Endothelial cell (in vitro differentiated cells): ENCODE results near the gene HDAC4. TPM values are rescaled to one million over a fixed set of nuclear protein-coding genes. Genes with fewer than 3 reads are reported as not detected.

Source experiments
- DNase-seq: peaks from one replicate; pipeline ENCODE4 v3.0.0; 2021; ENCODE audit warnings: low spot score
- H3K27ac Mint-ChIP-seq: one replicate; pipeline ENCODE4 v1.8.0; 2021; ENCODE audit warnings: mixed read lengths, inconsistent platforms; ENCODE audit not compliant: unreplicated experiment
- H3K27me3 Mint-ChIP-seq: one replicate; pipeline ENCODE4 v1.8.0; 2021; ENCODE audit warnings: mild to moderate bottlenecking, moderate library complexity, mixed read lengths, inconsistent platforms; ENCODE audit not compliant: unreplicated experiment
- H3K36me3 Mint-ChIP-seq: one replicate; pipeline ENCODE4 v1.8.0; 2021; ENCODE audit warnings: mild to moderate bottlenecking, low read depth, mixed read lengths, inconsistent platforms; ENCODE audit not compliant: unreplicated experiment
- H3K4me1 Mint-ChIP-seq: one replicate; pipeline ENCODE4 v1.8.0; 2021; ENCODE audit warnings: mild to moderate bottlenecking, mixed read lengths, inconsistent platforms; ENCODE audit not compliant: unreplicated experiment
- H3K4me3 Mint-ChIP-seq: one replicate; pipeline ENCODE4 v1.8.0; 2021; ENCODE audit warnings: mild to moderate bottlenecking, mixed read lengths, inconsistent platforms; ENCODE audit not compliant: unreplicated experiment
- H3K9me3 Mint-ChIP-seq: one replicate; pipeline ENCODE4 v1.8.0; 2021; ENCODE audit warnings: mixed read lengths, inconsistent platforms; ENCODE audit not compliant: unreplicated experiment
- total RNA-seq: library from RNA; stranded (reverse); fragmentation: NEBNext Ultra II Directional; extraction: Animal tissue kit (Norgen Biotek cat#: 25700); gene quantifications from one replicate; pipeline ENCODE4 v1.2.1, GENCODE V29; 2021; ENCODE audit not compliant: unreplicated experiment
- TF ChIP-seq, protein P1 (sequence below): fragments of 200-600 bp; sonication (generic); IDR thresholded peaks from one replicate; pipeline ENCODE4 v1.5.0; 2021; ENCODE audit warnings: antibody characterized with exemption; ENCODE audit not compliant: unreplicated experiment

HDAC4 gene
- total RNA-seq, 1 donor from 2014 or later = 26.0 TPM

DNA sequence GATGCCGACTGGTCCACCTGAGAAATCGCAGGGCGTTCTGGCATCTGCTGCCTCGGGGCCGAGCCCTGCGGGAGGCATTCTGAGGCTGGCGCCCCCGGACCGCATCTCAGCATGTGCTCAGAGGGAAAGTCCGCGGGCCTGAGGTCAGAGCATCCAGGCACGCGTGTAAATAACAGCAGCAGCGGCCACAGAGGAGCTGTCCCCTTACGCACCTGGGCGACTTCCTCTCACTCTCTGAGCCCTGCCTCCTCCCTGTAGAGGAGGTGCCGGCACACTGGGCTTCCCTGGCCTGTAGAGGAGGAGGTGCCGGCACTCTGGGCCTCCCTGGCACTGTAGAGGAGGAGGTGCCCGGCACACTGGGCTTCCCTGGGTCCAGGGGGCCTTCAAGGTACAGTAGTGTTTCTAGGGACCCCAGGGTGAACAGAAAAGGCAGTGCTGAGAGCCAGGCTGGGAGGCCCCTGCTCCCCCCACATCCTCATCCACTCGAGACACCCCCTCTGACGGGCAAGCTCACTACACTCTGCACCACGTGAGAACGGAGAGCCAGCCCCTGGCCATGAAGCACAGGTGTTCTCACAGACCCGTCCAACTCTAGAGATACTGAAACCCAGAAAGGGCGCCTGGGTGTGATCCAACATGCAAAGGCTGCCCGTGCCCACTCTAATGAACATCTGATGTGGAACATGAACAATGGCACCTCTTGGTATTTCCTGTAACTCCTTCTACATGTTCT lies 263.5 kb downstream of the HDAC4 start:
- H3K27ac Mint-ChIP-seq = no peak overlapping the region
- peaks cover 30% of the 10 kb centered on the region for H3K36me3 Mint-ChIP-seq

DNA sequence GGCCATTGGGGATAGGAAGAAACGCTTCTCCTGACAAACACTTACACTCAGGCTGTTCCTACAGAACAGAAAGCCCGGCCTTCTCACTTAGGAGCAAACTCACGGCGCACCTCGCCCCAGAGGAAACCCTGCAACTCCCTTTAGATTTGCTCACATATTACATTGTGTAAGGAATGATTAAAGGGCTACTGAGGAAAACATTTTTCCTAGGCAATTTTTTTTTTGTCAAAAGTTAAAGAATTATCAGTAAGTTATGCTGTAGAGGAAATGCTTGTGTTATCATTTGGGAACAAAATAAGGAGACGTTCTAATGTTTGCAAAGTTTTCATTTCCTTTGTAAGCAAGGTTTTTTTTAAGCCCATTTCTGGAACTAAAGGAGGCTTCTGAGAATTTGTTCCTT lies 264.1 kb downstream of the HDAC4 start:
- no peak for DNase-seq
- no peaks in the 10 kb centered on the region for H3K9me3 Mint-ChIP-seq
- no peak overlapping the region for H3K4me3 Mint-ChIP-seq
- H3K27ac Mint-ChIP-seq = no peak overlapping the region
- H3K27me3 Mint-ChIP-seq = no peaks in the 10 kb centered on the region
- TF ChIP-seq, protein P1, sequence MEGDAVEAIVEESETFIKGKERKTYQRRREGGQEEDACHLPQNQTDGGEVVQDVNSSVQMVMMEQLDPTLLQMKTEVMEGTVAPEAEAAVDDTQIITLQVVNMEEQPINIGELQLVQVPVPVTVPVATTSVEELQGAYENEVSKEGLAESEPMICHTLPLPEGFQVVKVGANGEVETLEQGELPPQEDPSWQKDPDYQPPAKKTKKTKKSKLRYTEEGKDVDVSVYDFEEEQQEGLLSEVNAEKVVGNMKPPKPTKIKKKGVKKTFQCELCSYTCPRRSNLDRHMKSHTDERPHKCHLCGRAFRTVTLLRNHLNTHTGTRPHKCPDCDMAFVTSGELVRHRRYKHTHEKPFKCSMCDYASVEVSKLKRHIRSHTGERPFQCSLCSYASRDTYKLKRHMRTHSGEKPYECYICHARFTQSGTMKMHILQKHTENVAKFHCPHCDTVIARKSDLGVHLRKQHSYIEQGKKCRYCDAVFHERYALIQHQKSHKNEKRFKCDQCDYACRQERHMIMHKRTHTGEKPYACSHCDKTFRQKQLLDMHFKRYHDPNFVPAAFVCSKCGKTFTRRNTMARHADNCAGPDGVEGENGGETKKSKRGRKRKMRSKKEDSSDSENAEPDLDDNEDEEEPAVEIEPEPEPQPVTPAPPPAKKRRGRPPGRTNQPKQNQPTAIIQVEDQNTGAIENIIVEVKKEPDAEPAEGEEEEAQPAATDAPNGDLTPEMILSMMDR = no peak
- H3K36me3 Mint-ChIP-seq = peaks cover 30% of the 10 kb centered on the region
- H3K4me1 Mint-ChIP-seq = no peaks in the 10 kb centered on the region

More for the DNA sequence above, 263.5 kb downstream of the HDAC4 start:
- Mint-ChIP-seq H3K4me1 (no peaks in the 10 kb centered on the region), H3K27me3 (peaks cover 3% of the 10 kb centered on the region), H3K4me3 (no peak overlapping the region), H3K9me3 (no peaks in the 10 kb centered on the region)
- TF ChIP-seq, protein P1 = no peak
- DNase-seq = no peak

DNA sequence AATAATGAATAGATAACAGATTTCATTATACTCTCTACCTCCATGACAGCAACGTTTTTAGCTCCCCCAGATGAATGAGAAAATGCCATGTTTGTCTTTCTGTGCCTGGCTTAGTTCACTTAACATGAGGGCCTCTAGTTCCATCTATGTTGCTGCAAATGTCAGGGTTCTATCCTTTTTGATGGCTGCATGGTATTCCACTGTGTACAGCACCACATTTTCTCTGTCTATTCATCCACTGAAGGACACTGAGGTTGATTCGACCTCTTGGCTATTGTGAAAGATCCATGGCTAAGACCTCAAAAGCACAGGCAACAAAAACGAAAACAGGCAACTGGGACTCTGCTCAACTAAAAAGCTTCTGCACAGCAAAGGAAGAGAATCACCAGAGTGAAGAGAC lies 264.6 kb downstream of the HDAC4 start:
- no peak overlapping the region for H3K27ac Mint-ChIP-seq
- no peaks in the 10 kb centered on the region for H3K4me1 Mint-ChIP-seq
- no peaks in the 10 kb centered on the region for H3K9me3 Mint-ChIP-seq
- H3K27me3 Mint-ChIP-seq = no peaks in the 10 kb centered on the region
- peaks cover 30% of the 10 kb centered on the region for H3K36me3 Mint-ChIP-seq
- H3K4me3 Mint-ChIP-seq = no peak overlapping the region
- TF ChIP-seq, protein P1 = no peak
- no peak for DNase-seq

DNA sequence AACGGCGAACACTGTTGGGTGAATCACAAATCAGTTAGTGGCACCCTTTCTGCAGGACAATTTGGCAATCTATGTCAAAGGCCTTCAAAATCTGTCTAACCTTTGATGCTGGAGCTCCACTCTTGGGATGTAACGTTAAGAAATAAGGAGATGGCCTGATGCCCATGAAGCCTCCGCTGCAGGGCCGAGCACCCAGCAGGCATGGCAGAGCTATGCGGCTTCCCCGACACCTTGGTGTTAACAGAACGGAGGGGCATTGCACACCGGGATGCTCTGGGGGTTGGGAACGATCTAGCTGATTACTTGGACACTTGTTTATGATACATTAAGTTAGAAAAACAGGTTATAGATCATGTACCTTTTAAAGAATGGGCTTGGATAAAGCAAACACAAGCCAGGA lies 265.3 kb downstream of the HDAC4 start:
- no peak overlapping the region for H3K27ac Mint-ChIP-seq
- TF ChIP-seq, protein P1 = no peak
- H3K27me3 Mint-ChIP-seq = no peaks in the 10 kb centered on the region
- no peak for DNase-seq
- no peaks in the 10 kb centered on the region for H3K9me3 Mint-ChIP-seq
- H3K4me1 Mint-ChIP-seq = no peaks in the 10 kb centered on the region
- H3K4me3 Mint-ChIP-seq = no peak overlapping the region
- peaks cover 35% of the 10 kb centered on the region for H3K36me3 Mint-ChIP-seq

DNA sequence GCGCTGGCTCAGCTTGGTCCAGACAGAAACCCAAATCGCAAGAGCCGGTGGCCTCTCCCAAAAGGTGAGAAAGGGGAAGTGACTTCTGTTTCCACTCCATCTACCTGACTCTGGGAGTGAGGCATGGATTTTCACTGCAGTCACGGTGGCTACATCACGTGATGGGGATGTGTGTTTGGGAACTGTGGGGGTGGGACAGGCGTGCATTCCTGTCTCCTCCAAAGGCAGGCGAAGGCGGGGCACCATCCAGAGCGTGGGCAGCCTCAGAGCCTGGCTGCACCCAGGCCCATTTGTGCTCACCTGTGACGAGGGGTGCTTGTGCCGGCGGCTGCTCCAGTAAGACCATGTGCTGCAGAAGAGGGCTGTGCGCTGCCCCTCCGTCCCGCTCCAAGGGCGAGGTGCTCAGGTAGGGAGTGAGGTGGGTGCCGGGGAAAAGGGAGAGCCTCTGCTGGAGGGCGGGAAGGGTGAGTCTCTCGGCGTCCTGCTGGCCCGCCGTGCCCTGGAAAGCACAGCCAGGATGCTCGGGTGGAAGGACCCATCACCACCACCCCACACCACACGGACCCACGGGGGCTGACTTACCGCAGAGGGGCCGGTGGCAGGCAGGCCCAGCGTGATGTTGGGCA lies 266.8 kb downstream of the HDAC4 start:
- no peak overlapping the region for H3K4me3 Mint-ChIP-seq
- H3K27me3 Mint-ChIP-seq = no peaks in the 10 kb centered on the region
- TF ChIP-seq, protein P1 = no peak
- DNase-seq = no peak
- H3K27ac Mint-ChIP-seq = no peak overlapping the region
- H3K4me1 Mint-ChIP-seq = no peaks in the 10 kb centered on the region
- H3K36me3 Mint-ChIP-seq = peaks cover 36% of the 10 kb centered on the region
- no peaks in the 10 kb centered on the region for H3K9me3 Mint-ChIP-seq
